ENCODE data around the gene CENPW.

CENPW gene

DNA sequence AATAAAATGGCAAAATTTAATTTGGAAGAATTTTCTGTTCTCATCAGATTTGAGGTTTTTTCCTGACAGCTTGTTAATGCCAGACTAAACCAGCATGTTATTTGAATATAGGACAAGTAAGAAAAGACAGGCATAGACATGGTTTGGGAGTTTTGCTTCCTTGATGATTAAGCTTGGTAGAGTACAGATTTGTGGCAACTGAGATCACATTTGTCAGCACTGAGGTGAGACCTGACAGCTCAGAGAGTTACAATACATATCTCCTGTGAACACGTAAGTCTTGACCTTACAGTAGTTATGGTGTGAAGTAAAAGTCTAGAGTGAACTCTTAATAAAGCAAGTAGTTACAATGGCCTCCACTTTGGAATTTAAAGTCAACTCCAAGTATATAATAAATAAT is 34.5 kb downstream of the CENPW start:
- DNase-seq, result no peak

DNA sequence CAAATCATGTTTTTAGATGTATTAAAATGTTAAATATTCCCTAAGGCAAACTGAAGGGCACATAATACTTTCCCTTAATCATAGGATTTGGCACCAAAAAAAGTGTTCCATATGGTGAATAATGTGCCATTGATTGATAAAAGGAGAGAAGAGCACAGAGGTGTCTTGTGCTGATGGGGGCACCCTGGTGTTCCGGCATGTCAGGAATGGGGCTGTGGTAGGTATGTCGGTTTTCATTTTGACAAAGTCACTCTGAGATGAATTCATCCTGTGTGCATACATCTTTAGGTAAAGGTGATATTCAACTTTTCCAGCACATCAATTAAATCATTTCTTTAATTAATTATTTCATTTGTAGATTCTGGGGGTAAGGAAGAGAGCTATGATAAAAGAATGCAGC is 36.8 kb downstream of the CENPW start:
- no peak for DNase-seq

DNA sequence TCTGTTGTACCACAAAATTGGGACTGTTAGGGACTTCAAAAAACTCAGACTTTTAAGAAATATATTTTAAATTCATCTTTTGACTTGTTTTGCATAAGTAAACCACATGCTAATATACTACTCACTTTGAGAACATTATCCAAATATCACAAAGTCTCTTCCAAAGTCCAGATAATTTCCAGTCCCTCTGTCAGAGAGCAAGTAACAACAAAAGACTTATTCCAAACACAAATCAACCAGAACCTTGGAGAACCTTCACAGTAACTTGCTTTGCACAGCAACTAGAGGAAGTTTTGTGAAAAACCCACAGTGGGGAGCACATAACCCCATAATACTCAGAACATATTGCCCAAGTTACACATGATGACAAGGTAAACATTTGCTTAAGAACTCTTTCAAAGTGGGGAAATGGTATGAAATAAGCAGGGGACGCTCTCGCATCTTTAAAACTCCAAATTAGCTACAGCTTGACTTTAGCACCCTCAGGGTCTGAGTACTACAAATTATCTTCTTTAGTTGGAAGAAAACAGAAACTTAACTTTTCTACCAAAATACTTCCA is 37.8 kb downstream of the CENPW start:
- DNase-seq, result no peak

DNA sequence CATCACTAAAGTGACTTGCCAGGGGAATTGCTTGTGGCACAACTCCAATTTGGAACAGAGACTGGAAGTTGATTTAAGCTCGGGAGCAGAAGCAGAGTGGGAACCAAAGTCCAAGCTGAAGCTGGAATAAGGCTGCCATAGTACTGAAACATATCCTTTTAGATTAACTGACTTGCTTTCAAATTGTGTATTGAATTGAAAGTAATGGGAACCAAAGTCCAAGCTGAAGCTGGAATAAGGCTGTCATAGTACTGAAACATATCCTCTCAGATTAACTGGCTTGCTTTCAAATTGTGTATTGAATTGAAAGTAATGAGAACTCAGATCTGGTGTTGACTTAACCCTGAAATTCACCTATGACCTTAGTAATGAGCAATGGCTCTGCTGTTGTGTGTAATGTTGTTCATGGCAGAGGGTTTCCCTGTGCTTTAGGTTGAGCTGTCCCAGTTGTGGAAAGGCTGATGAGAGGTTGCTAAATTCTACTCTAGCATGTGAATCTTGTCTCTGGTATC is 40.2 kb downstream of the CENPW start:
- DNase-seq, result no peak

DNA sequence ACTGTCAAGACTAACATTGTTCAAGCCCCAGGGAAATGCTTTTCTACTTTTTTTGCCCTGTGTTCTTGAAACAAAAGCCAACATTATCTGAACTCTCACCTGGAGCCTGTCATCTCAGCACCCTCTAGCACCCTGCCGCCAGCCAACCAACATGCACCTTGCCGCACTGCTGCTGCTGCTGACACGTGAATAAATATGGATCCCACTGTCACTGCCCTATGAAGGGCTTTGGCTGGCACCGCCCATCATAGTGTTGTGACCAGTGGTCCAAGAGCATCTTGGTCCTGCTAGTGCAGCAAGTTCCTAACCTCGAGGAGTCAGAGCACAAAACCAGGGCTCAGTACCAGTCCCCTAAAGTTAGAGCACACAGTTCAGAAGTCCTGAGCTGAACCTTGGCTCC is 41.6 kb downstream of the CENPW start:
- no peak for DNase-seq

DNA sequence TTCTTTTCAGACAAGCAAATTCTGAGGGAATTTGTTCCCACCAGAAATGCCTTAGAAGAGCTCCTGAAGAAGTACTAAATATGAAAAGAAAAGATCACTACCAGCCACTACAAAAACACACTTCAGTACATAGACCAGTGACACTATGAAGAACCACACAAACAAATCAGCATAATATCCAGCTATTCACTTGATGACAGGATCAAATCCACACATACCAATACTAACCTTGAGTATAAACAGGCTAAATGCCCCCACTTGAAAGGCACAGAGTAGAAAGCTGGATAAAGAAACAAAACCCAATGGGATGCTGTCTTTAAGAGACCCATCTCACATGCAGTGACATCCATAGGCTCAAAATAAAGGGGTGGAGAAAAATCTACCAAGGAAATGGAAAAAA is 43.3 kb downstream of the CENPW start:
- no peak for DNase-seq

DNA sequence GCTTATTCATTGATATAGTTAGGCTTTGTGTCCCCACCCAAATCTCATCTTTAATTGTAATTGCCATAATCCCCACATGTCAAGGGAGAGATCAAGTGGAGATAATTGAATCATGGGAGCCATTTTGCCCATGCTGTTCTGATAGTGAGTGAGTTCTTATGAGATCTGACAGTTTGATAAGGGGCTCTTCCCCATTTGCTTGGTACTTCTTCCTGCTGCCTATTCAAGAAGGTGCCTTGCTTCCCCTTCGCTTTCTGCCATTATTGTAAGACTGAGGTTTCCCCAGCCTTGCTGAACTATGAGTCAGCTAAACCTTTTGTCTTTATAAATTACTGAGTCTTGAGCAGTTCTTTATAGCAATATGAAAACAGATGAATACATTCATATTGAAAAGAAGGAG is 45.6 kb downstream of the CENPW start:
- no peak for DNase-seq

DNA sequence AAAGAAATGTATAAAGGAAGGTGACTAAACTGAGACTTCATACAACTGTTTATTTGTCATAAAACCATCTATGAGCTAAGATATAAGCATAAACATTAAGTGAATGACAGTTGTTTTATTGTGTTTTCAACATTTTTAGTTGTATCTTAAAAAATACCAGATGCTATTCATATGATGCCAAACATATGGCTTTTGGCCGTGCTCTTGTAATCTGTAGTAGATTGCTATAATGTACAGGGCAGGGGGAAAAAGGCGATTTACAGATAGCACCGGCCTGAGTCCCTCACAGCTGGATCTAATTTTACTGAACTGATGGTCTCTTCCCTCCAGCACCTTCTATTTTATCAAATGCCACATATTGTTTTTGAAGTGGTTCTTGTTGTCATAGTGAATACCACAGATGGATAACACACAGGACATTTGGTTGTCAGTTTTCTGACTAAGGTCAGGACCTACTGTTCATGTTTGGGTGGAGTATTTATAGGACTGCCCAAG is 48.2 kb downstream of the CENPW start:
- no peak for DNase-seq

DNA sequence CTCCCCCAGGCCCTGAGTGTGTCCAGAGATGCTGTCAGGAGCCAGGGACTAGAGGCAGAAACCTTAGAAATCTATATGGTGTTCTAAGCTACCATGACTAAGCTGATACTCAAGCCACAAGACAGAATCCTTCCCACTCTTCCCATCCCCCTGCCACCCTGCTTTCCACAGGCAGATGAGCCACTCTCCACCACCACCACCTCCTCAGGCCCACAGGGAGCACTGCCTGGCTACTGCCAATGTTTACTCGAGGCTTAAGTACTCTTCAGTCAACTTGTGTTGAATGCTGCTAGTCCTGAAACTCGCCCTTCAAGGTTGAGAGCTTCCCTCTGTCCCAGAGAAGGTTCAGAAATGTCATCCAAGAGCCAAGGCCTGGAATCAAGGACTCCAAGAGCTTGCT is 56.2 kb downstream of the CENPW start:
- DNase-seq, result no peak

Data from SIG-M5 (cell line).